Measurements from ENCODE around the gene WNT3. TPM values are rescaled to one million over a fixed set of nuclear protein-coding genes. Genes with fewer than 3 reads are reported as not detected.

Gene WNT3
- total RNA-seq, 1 experiment from 2014 or later, result 5.5 TPM

DNA sequence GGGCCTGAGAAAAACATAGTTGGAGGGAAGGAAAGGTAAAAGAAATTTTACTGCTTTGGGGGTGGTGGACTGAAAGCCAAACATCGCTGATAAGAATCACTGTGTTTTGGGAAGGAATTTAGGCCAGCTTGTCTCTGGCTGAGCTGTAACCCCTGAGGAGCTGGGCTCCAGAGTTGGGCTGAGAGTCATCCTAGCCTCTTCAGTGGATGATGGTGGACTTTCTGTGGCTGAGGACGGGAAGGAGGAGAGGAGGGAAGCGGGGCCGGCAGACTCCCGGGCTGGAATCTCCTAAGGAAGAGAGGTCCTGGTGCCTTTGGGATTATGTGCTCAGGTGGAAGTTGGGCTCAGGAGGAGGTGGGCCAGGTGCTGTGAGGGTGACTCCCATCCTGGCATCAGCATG lies 41.5 kb upstream of the WNT3 start:
- Histone ChIP-seq H3K27ac (ENCODE audit: low read depth, low read length) (no peak overlapping the region), H3K79me2 (ENCODE audit: insufficient read depth, low read length) (no peaks in the 10 kb centered on the region), H3K9me3 (ENCODE audit: control insufficient read depth in 1 of 2, insufficient read depth in 1 of 2, low read depth in 1 of 2, low read length in 2 of 2) (no peaks in the 10 kb centered on the region), H3K36me3 (ENCODE audit: control insufficient read depth in 1 of 2, insufficient read depth in 2 of 2, low read length in 2 of 2) (no peaks in the 10 kb centered on the region), H3K9ac (ENCODE audit: low read length) (no peak overlapping the region), H2AFZ (ENCODE audit: low read depth, low read length, poor library complexity, severe bottlenecking) (no peak overlapping the region), H3K4me1 (ENCODE audit: control insufficient read depth in 1 of 2, insufficient read depth in 2 of 2, low read length in 2 of 2) (no peaks in the 10 kb centered on the region), H3K4me2 (ENCODE audit: low read length) (no peak overlapping the region), H3K27me3 (ENCODE audit: insufficient read depth, low read length) (no peaks in the 10 kb centered on the region), H3K9me2 (ENCODE audit: insufficient read depth) (no peaks in the 10 kb centered on the region), H4K20me1 (ENCODE audit: insufficient read depth) (no peaks in the 10 kb centered on the region), H3K4me3 (replicated peaks in 1 of 2; ENCODE audit: low read depth in 1 of 2, low read length in 2 of 2) (no peak overlapping the region)
- DNase-seq (ENCODE audit: low read depth, low spot score), result no peak
- TF ChIP-seq CEBPB (IDR thresholded peaks at IDR 0.05; ENCODE audit: low read depth) (no peak), RAD21 (IDR thresholded peaks at IDR 0.05; ENCODE audit: low read depth) (no peak), ZFX (IDR thresholded peaks at IDR 0.05) (no peak), POLR2A (IDR thresholded peaks at IDR 0.05; ENCODE audit: borderline replicate concordance, extremely low read depth, insufficient read depth, insufficient read length) (no peak), ATF3 (IDR thresholded peaks at IDR 0.05) (no peak)
- CTCF ChIA-PET, result no interaction called here
- POLR2A ChIA-PET, result no interaction called here
- intact Hi-C loops (cut with micrococcal nuclease), result no loop called here
- RAD21 ChIA-PET (ENCODE audit: low non-redundant PET in 1 of 2, low total read pairs in 2 of 2, uncharacterized antibody in 2 of 2, unreplicated experiment in 2 of 2), result no interaction called here
- BruUV-seq (replicated peaks), result no TSS peak
- no peak for ATAC-seq

GRCh38 chr17:46857600-46857999 lies 39.1 kb upstream of the WNT3 start:
- Histone ChIP-seq H3K4me1 (ENCODE audit: control insufficient read depth in 1 of 2, insufficient read depth in 2 of 2, low read length in 2 of 2) (no peaks in the 10 kb centered on the region), H3K36me3 (ENCODE audit: control insufficient read depth in 1 of 2, insufficient read depth in 2 of 2, low read length in 2 of 2) (no peaks in the 10 kb centered on the region), H3K4me3 (replicated peaks in 1 of 2; ENCODE audit: low read depth in 1 of 2, low read length in 2 of 2) (no peak overlapping the region), H2AFZ (ENCODE audit: low read depth, low read length, poor library complexity, severe bottlenecking) (no peak overlapping the region), H3K9me2 (ENCODE audit: insufficient read depth) (no peaks in the 10 kb centered on the region), H3K9me3 (ENCODE audit: control insufficient read depth in 1 of 2, insufficient read depth in 1 of 2, low read depth in 1 of 2, low read length in 2 of 2) (no peaks in the 10 kb centered on the region), H3K27ac (ENCODE audit: low read depth, low read length) (no peak overlapping the region), H3K27me3 (ENCODE audit: insufficient read depth, low read length) (no peaks in the 10 kb centered on the region), H3K9ac (ENCODE audit: low read length) (no peak overlapping the region), H4K20me1 (ENCODE audit: insufficient read depth) (no peaks in the 10 kb centered on the region), H3K4me2 (ENCODE audit: low read length) (no peak overlapping the region), H3K79me2 (ENCODE audit: insufficient read depth, low read length) (no peaks in the 10 kb centered on the region)
- DNase-seq (ENCODE audit: low read depth, low spot score) (no peak), ATAC-seq (no peak)
- ChIA-PET RAD21 (ENCODE audit: low non-redundant PET in 1 of 2, low total read pairs in 2 of 2, uncharacterized antibody in 2 of 2, unreplicated experiment in 2 of 2) (no interaction called here), POLR2A (no interaction called here), CTCF (no interaction called here)
- intact Hi-C loops (cut with micrococcal nuclease), result no loop called here
- no TSS peak for BruUV-seq (replicated peaks)
- TF ChIP-seq SP1 (IDR thresholded peaks at IDR 0.05; ENCODE audit: low read depth) (no peak), CTCF (IDR thresholded peaks at IDR 0.05 in 2 of 3, conservative IDR thresholded peaks at IDR 0.05 in 1 of 3; ENCODE audit: borderline replicate concordance in 1 of 3, insufficient read depth in 1 of 3, low read depth in 2 of 3, low read length in 2 of 3) (no peak)

Data from HCT116 (cell line).